K562 (cell line): Measurements from ENCODE around the gene TLNRD1. TPM values are rescaled to one million over a fixed set of nuclear protein-coding genes. Genes with fewer than 3 reads are reported as not detected.

Source experiments
- COPS2 ChIP-seq: fragments of 450-650 bp; conservative IDR thresholded peaks from 2 replicates; pipeline ENCODE4 v1.6.1; 2016; ENCODE audit warnings: mild to moderate bottlenecking, moderate library complexity
- NELFE ChIP-seq: IDR thresholded peaks from 2 replicates; pipeline ENCODE4 v1.6.1; 2011; ENCODE audit warnings: mild to moderate bottlenecking; ENCODE audit not compliant: insufficient read depth, insufficient read length
- POLR2A ChIP-seq: fragments of 450-650 bp; conservative IDR thresholded peaks from 2 replicates; pipeline ENCODE4 v1.6.1; 2016
- PRMT5 ChIP-seq: sonication (generic); formaldehyde crosslinking; IDR thresholded peaks from 2 replicates; pipeline ENCODE4 v1.5.0; 2020; ENCODE audit warnings: missing genetic modification reagents
- STAT5A ChIP-seq: IDR thresholded peaks from 2 replicates; pipeline ENCODE4 v1.6.1; 2012; ENCODE audit warnings: low read length, inconsistent platforms, borderline replicate concordance
- TCF3 ChIP-seq: sonication (generic); formaldehyde crosslinking; IDR thresholded peaks from 2 replicates; pipeline ENCODE4 v1.4.0; 2020; ENCODE audit warnings: mild to moderate bottlenecking, missing genetic modification reagents
- TFE3 ChIP-seq: fragments of 450-650 bp; formaldehyde crosslinking; IDR thresholded peaks from 2 replicates; pipeline ENCODE4 v1.4.0; 2020; ENCODE audit warnings: mild to moderate bottlenecking, mixed read lengths
- ZBTB8A ChIP-seq: fragments of 450-650 bp; IDR thresholded peaks from 2 replicates; pipeline ENCODE4 v1.6.1; 2018; ENCODE audit warnings: mild to moderate bottlenecking, moderate library complexity; ENCODE audit not compliant: partially characterized antibody
- ZC3H4 ChIP-seq: sonication (generic); formaldehyde crosslinking; IDR thresholded peaks from 2 replicates; pipeline ENCODE4 v1.9.0; 2021; ENCODE audit warnings: missing genetic modification reagents, borderline replicate concordance
- ZFP30 ChIP-seq: fragments of 250-450 bp; sonication (Bioruptor Pico); IDR thresholded peaks from 2 replicates; pipeline ENCODE4 v1.8.0; 2022; ENCODE audit warnings: moderate library complexity, mild to moderate bottlenecking, inconsistent platforms, borderline replicate concordance
- ZNF217 ChIP-seq: sonication (generic); formaldehyde crosslinking; IDR thresholded peaks from 2 replicates; pipeline ENCODE4 v1.8.0; 2022; ENCODE audit warnings: mild to moderate bottlenecking, missing genetic modification reagents
- ZNF584 ChIP-seq: fragments of 200-800 bp; sonication (Bioruptor generic); IDR thresholded peaks from 2 replicates; pipeline ENCODE4 v1.6.1; 2016; ENCODE audit warnings: low read depth, mild to moderate bottlenecking, missing genetic modification characterization, missing compliant biosample characterization
- ZNF586 ChIP-seq: fragments of 450-650 bp; formaldehyde crosslinking; conservative IDR thresholded peaks from 2 replicates; pipeline ENCODE4 v1.4.0; 2020; ENCODE audit warnings: mild to moderate bottlenecking, moderate library complexity
- ZNF655 ChIP-seq: fragments of 250-450 bp; sonication (Bioruptor Pico); IDR thresholded peaks from 2 replicates; pipeline ENCODE4 v1.5.0; 2021
- ZNF780A ChIP-seq: fragments of 250-450 bp; sonication (Bioruptor Pico); IDR thresholded peaks from 2 replicates; pipeline ENCODE4 v1.5.0; 2021; ENCODE audit warnings: mild to moderate bottlenecking
- ZSCAN29 ChIP-seq: fragments of 450-650 bp; IDR thresholded peaks from 2 replicates; pipeline ENCODE4 v1.6.1; 2017
- polyA plus RNA-seq, 8 experiments: library from polyadenylated mRNA; depleted of rRNA in 4 of 8; stranded (reverse) in 5 of 8; unstranded in 3 of 8; fragments of >200 nt; fragmentation: Nextera tagmentation in 2 of 8; fragmentation: Illumina TruSeq in 1 of 8; extraction: Ambion mirVana in 2 of 8; extraction: Trizol in 1 of 8; gene quantifications; 2 replicates each; pipeline versions ENCODE4 v1.2.1 to v1.2.3, GENCODE V29; 2011 to 2014; ENCODE audit warnings: inconsistent platforms in 1 of 8, missing spikeins in 1 of 8
- total RNA-seq, 7 experiments: library from RNA; depleted of rRNA in 6 of 7; stranded (reverse); fragments of >200 nt in 6 of 7; fragmentation: Illumina TruSeq in 2 of 7; extraction: Trizol in 2 of 7; gene quantifications; 2 replicates each; pipeline versions ENCODE4 v1.2.1 to v1.2.3, GENCODE V29; 2011 to 2021; ENCODE audit warnings: low replicate concordance in 1 of 7
- TF ChIP-seq, protein P1 (sequence below): sonication (generic); formaldehyde crosslinking; IDR thresholded peaks from 2 replicates; pipeline ENCODE4 v1.8.0; 2023; ENCODE audit warnings: missing genetic modification reagents, mild to moderate bottlenecking, borderline replicate concordance
- TF ChIP-seq, protein P2 (sequence below): sonication (generic); formaldehyde crosslinking; IDR thresholded peaks from 2 replicates; pipeline ENCODE4 v1.8.0; 2022; ENCODE audit warnings: mild to moderate bottlenecking, missing genetic modification reagents, borderline replicate concordance

Gene TLNRD1
- total and polyA plus RNA-seq, 9 of the 15 experiments (the other 6 are each of a cell fraction or from before 2014, with no cell fraction given), result 1.1 to 33.1 (median 5.7) TPM

DNA sequence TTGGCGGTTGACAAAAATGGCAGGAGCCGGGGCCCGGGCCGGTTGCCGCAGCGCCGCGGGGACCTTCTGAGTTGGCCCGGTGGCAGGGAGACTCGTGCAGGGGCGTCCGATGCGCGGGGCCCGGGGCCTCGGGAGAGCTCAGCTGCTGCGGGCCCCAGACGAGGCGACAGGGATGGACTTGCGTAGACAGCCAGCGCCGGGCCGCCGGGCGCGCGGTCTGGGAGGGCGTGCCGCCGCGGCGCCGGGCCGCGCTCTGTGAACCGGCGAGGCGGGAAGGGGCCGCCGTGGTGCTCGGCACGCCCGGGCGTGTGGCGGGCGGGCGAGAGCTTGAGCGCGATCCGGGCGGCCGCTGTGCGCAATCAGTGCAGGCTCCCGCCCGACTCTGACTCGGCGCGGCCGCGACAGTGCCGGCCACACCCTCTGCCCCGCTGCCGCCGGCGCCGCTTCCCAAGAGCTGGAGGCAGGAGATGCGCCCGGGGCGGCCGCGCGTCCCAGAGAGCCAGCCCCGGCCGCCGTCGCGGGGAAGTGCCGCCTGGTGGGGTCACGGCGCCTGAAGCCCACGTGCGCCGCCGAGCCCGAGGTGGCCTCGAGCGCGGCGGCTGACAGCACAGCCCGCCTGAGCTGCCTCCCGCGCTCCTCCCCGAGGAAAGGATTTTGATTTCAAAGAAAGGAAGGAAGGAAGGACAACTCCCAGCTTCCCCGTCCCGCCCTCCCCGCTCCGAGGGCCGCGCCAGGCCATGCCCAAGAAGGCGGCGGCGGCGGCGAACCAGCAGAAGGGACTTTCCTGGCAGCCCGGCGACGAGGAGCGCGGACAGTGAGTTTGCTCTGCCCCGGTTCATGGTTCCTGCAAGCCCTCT is 657 bp downstream of the TLNRD1 start (continued):
- TF ChIP-seq TFE3 (CRISPR knock-in tag), result no peak
- no peak for TF ChIP-seq ZNF780A (CRISPR knock-in tag)
- TF ChIP-seq PRMT5 (CRISPR knock-in tag), result no peak
- TF ChIP-seq ZSCAN29, result no peak
- TF ChIP-seq POLR2A, result no peak; the same call in 1 of the 2 replicates
- TF ChIP-seq STAT5A, result no peak
- TF ChIP-seq ZNF586 (CRISPR knock-in tag), result no peak
- TF ChIP-seq ZBTB8A, result no peak
- TF ChIP-seq COPS2, result no peak
- TF ChIP-seq ZFP30 (CRISPR knock-in tag), result no peak
- TF ChIP-seq ZNF655 (CRISPR knock-in tag), result no peak
- no peak for TF ChIP-seq ZNF584
- no peak for TF ChIP-seq ZNF217 (CRISPR knock-in tag)
- TF ChIP-seq NELFE, result no peak
- TF ChIP-seq, protein P1, sequence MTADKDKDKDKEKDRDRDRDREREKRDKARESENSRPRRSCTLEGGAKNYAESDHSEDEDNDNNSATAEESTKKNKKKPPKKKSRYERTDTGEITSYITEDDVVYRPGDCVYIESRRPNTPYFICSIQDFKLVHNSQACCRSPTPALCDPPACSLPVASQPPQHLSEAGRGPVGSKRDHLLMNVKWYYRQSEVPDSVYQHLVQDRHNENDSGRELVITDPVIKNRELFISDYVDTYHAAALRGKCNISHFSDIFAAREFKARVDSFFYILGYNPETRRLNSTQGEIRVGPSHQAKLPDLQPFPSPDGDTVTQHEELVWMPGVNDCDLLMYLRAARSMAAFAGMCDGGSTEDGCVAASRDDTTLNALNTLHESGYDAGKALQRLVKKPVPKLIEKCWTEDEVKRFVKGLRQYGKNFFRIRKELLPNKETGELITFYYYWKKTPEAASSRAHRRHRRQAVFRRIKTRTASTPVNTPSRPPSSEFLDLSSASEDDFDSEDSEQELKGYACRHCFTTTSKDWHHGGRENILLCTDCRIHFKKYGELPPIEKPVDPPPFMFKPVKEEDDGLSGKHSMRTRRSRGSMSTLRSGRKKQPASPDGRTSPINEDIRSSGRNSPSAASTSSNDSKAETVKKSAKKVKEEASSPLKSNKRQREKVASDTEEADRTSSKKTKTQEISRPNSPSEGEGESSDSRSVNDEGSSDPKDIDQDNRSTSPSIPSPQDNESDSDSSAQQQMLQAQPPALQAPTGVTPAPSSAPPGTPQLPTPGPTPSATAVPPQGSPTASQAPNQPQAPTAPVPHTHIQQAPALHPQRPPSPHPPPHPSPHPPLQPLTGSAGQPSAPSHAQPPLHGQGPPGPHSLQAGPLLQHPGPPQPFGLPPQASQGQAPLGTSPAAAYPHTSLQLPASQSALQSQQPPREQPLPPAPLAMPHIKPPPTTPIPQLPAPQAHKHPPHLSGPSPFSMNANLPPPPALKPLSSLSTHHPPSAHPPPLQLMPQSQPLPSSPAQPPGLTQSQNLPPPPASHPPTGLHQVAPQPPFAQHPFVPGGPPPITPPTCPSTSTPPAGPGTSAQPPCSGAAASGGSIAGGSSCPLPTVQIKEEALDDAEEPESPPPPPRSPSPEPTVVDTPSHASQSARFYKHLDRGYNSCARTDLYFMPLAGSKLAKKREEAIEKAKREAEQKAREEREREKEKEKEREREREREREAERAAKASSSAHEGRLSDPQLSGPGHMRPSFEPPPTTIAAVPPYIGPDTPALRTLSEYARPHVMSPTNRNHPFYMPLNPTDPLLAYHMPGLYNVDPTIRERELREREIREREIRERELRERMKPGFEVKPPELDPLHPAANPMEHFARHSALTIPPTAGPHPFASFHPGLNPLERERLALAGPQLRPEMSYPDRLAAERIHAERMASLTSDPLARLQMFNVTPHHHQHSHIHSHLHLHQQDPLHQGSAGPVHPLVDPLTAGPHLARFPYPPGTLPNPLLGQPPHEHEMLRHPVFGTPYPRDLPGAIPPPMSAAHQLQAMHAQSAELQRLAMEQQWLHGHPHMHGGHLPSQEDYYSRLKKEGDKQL (CRISPR knock-in tag), result no peak
- TF ChIP-seq TCF3 (CRISPR knock-in tag), result no peak
- TF ChIP-seq, protein P2, sequence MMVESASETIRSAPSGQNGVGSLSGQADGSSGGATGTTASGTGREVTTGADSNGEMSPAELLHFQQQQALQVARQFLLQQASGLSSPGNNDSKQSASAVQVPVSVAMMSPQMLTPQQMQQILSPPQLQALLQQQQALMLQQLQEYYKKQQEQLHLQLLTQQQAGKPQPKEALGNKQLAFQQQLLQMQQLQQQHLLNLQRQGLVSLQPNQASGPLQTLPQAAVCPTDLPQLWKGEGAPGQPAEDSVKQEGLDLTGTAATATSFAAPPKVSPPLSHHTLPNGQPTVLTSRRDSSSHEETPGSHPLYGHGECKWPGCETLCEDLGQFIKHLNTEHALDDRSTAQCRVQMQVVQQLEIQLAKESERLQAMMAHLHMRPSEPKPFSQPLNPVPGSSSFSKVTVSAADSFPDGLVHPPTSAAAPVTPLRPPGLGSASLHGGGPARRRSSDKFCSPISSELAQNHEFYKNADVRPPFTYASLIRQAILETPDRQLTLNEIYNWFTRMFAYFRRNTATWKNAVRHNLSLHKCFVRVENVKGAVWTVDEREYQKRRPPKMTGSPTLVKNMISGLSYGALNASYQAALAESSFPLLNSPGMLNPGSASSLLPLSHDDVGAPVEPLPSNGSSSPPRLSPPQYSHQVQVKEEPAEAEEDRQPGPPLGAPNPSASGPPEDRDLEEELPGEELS (CRISPR knock-in tag), result no peak
- no peak for TF ChIP-seq ZC3H4
